Measurements from ENCODE around the gene MYLK. TPM values are rescaled to one million over a fixed set of nuclear protein-coding genes. Genes with fewer than 3 reads are reported as not detected.

MYLK gene
- polyA plus RNA-seq, 3 donors = 0.35 to 1.3 (median 0.51) TPM

DNA sequence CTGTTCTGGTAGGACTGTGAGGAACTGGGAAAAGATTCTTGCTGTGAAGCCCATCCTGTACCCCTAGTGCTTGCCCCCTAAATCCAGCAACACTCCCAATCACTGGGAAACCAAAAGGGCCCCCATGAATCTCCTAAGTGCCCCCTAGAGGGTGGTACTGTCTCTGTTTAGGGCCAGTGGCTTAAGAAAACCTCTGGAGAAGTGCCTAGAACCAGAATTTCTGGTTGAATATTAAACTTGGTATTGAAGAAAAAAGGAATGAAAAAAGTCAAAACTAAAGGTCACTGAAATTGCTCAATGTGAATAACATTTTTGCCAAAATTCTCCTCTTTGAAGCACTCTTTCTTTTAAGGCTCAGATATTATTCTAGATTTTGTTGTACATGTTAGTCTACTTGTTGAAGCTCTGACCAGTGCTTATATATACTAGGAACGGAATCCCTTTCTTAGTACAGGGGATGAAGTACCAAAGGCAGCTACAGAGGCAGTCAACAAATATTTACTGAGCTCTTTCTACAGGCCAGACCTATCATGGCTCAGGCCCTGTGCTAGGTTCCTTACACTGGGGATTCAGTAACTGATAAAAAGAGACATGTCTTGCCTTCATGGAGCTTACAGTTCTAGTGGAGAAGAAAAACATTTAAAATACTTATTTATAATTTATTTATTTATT lies 138.8 kb downstream of the MYLK start:
- DNase-seq = no peak

DNA sequence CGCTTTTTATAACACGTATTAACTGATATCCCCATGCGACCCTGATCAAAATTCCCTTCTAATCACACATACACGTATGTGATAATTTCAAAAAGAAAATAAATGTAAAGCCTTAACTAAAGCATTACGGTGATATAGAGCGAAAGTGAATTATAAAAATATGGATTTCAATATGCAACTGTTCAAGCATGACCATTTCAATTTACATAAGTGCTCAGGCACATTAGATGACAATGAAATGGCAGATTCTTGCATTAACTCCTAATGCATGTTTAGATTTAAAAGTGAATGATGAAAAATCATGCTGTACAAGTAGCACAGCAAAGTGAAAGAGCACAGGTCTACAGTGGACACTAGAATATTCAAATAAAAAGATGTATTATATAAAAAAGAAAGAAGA lies 140.1 kb downstream of the MYLK start:
- Histone ChIP-seq H4K20me1 (ENCODE audit: insufficient read depth, low read length) (no peaks in the 10 kb centered on the region), H3K79me2 (ENCODE audit: insufficient read depth, low read length) (no peaks in the 10 kb centered on the region), H3K27ac (ENCODE audit: low read depth in 1 of 2, low read length in 2 of 2) (no peak overlapping the region), H3K4me1 (ENCODE audit: control insufficient read depth in 1 of 2, insufficient read depth in 2 of 2, low read length in 2 of 2) (no peaks in the 10 kb centered on the region), H3K4me2 (replicated peaks; ENCODE audit: extremely low read depth, low read length, poor library complexity, severe bottlenecking) (no peak overlapping the region), H3K4me3 (replicated peaks in 1 of 3; ENCODE audit: low read depth in 2 of 3, low read length in 3 of 3) (no peak overlapping the region), H3K9ac (ENCODE audit: insufficient read depth, low read length, poor library complexity, severe bottlenecking) (no peak overlapping the region), H3K27me3 (ENCODE audit: control insufficient read depth in 2 of 2, insufficient read depth in 2 of 2, low read length in 2 of 2) (no peaks in the 10 kb centered on the region), H3K36me3 (replicated peaks in 1 of 2; ENCODE audit: control insufficient read depth in 1 of 2, insufficient read depth in 2 of 2, low read length in 2 of 2) (no peaks in the 10 kb centered on the region), H3K9me3 (replicated peaks in 1 of 2; ENCODE audit: control insufficient read depth in 1 of 2, insufficient read depth in 1 of 2, low read length in 2 of 2) (peaks cover 0 to 6% of the 10 kb centered on the region in 2 donors), H2AFZ (ENCODE audit: insufficient read depth, low read depth, low read length, poor library complexity, severe bottlenecking) (no peak overlapping the region)
- H3K9me3 Mint-ChIP-seq = peaks cover 0 to 10% (median 3%) of the 10 kb centered on the region in 7 donors
- H3K4me3 Mint-ChIP-seq = no peak overlapping the region
- intact Hi-C loops (cut with micrococcal nuclease) = no loop called here
- H3K4me1 Mint-ChIP-seq = no peaks in the 10 kb centered on the region
- TF ChIP-seq, protein P1, sequence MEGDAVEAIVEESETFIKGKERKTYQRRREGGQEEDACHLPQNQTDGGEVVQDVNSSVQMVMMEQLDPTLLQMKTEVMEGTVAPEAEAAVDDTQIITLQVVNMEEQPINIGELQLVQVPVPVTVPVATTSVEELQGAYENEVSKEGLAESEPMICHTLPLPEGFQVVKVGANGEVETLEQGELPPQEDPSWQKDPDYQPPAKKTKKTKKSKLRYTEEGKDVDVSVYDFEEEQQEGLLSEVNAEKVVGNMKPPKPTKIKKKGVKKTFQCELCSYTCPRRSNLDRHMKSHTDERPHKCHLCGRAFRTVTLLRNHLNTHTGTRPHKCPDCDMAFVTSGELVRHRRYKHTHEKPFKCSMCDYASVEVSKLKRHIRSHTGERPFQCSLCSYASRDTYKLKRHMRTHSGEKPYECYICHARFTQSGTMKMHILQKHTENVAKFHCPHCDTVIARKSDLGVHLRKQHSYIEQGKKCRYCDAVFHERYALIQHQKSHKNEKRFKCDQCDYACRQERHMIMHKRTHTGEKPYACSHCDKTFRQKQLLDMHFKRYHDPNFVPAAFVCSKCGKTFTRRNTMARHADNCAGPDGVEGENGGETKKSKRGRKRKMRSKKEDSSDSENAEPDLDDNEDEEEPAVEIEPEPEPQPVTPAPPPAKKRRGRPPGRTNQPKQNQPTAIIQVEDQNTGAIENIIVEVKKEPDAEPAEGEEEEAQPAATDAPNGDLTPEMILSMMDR (IDR thresholded peaks at IDR 0.05) = no peak
- H3K27ac Mint-ChIP-seq = no peak overlapping the region
- peaks cover 2 to 7% (median 4%) of the 10 kb centered on the region in 3 donors for H3K27me3 Mint-ChIP-seq (ENCODE audit: low read depth in 3 of 3)
- no peaks in the 10 kb centered on the region for H3K36me3 Mint-ChIP-seq
- no CpG with 5 or more reads among the region's 6 CpGs for WGBS (ENCODE audit: insufficient coverage)
- no peak for DNase-seq

More for the DNA sequence above, 138.8 kb downstream of the MYLK start:
- TF ChIP-seq, protein P1 (IDR thresholded peaks at IDR 0.05) = no peak
- H3K4me1 Mint-ChIP-seq = peaks cover 9% of the 10 kb centered on the region
- H3K4me3 Mint-ChIP-seq = no peak overlapping the region
- no peak overlapping the region for H3K4me2 ChIP-seq (replicated peaks; ENCODE audit: extremely low read depth, low read length, poor library complexity, severe bottlenecking)
- peaks cover 1 to 7% (median 4%) of the 10 kb centered on the region in 3 donors for H3K27me3 Mint-ChIP-seq (ENCODE audit: low read depth in 3 of 3)
- no peaks in the 10 kb centered on the region for H3K36me3 ChIP-seq (replicated peaks in 1 of 2; ENCODE audit: control insufficient read depth in 1 of 2, insufficient read depth in 2 of 2, low read length in 2 of 2)
- peak overlapping the region in 1 of 7 donors; percentile 32 for H3K27ac Mint-ChIP-seq
- no peaks in the 10 kb centered on the region for H3K36me3 Mint-ChIP-seq
- no peak overlapping the region for H3K9ac ChIP-seq (ENCODE audit: insufficient read depth, low read length, poor library complexity, severe bottlenecking)
- H2AFZ ChIP-seq (ENCODE audit: insufficient read depth, low read depth, low read length, poor library complexity, severe bottlenecking) = no peak overlapping the region
- no peak overlapping the region for H3K4me3 ChIP-seq (replicated peaks in 1 of 3; ENCODE audit: low read depth in 2 of 3, low read length in 3 of 3)
- no peaks in the 10 kb centered on the region for H3K79me2 ChIP-seq (ENCODE audit: insufficient read depth, low read length)
- H3K27me3 ChIP-seq (ENCODE audit: control insufficient read depth in 2 of 2, insufficient read depth in 2 of 2, low read length in 2 of 2) = no peaks in the 10 kb centered on the region
- 80% methylated on average over 1 of the region's 1 CpG for WGBS (ENCODE audit: insufficient coverage)
- H4K20me1 ChIP-seq (ENCODE audit: insufficient read depth, low read length) = no peaks in the 10 kb centered on the region
- no peaks in the 10 kb centered on the region for H3K4me1 ChIP-seq (ENCODE audit: control insufficient read depth in 1 of 2, insufficient read depth in 2 of 2, low read length in 2 of 2)
- H3K9me3 Mint-ChIP-seq = peaks cover 8 to 20% (median 11%) of the 10 kb centered on the region in 7 donors
- H3K9me3 ChIP-seq (replicated peaks in 1 of 2; ENCODE audit: control insufficient read depth in 1 of 2, insufficient read depth in 1 of 2, low read length in 2 of 2) = peaks cover 0 to 15% of the 10 kb centered on the region in 2 donors
- H3K27ac ChIP-seq (ENCODE audit: low read depth in 1 of 2, low read length in 2 of 2) = no peak overlapping the region
- intact Hi-C loops (cut with micrococcal nuclease) = no loop called here

All from CD14-positive monocyte (primary cell).